Caco-2 (cell line): ENCODE measurements around the gene UBE3A. TPM values are rescaled to one million over a fixed set of nuclear protein-coding genes. Genes with fewer than 3 reads are reported as not detected.

Source experiments
- BruUV-seq: library from RNA; stranded (reverse); fragments of 400-500 nt; replicated peaks from 2 replicates; lab custom pipeline; 2021; lab: Mats Ljungman, UMichigan
- CTCF ChIA-PET: fragments of 300-600 bp; sonication (Branson Sonifier 250); formaldehyde crosslinking; loops from one replicate; lab custom pipeline; 2022; ENCODE audit warnings: antibody characterized with exemption; lab: Charles Lee
- POLR2A ChIA-PET: fragments of 300-600 bp; sonication (Branson Sonifier 250); formaldehyde crosslinking; loops from one replicate; lab custom pipeline; 2022; ENCODE audit warnings: antibody characterized with exemption; lab: Charles Lee
- DNase-seq, 2 experiments: peaks; one replicate each; pipeline versions ENCODE4 v3.0.0 to v3.0.0-alpha.2; 2020 to 2022
- H3K27me3 ChIP-seq: replicated peaks from 2 replicates; pipeline ENCODE4 v1.6.0; 2011; ENCODE audit warnings: low read length; ENCODE audit not compliant: control insufficient read depth, insufficient read depth
- H3K36me3 ChIP-seq: 2 replicates; pipeline ENCODE4 v1.5.1; 2011; ENCODE audit warnings: low read length; ENCODE audit not compliant: control insufficient read depth, insufficient read depth
- H3K4me1 ChIP-seq: fragments of 250-450 bp; sonication (Bioruptor Pico); 2 replicates; pipeline ENCODE4 v1.5.1; 2020; ENCODE audit warnings: mild to moderate bottlenecking
- H3K4me3 ChIP-seq: 2 replicates; pipeline ENCODE4 v1.5.1; 2011; ENCODE audit warnings: low read depth, mild to moderate bottlenecking, control low read depth, low read length
- H3K9me3 ChIP-seq: fragments of 250-450 bp; sonication (Bioruptor Pico); 2 replicates; pipeline ENCODE4 v1.5.1; 2020; ENCODE audit warnings: mild to moderate bottlenecking, moderate library complexity
- H3K27ac Mint-ChIP-seq: one replicate; pipeline ENCODE4 v1.8.0; 2022; ENCODE audit warnings: mixed read lengths; ENCODE audit not compliant: unreplicated experiment
- H3K27me3 Mint-ChIP-seq: one replicate; pipeline ENCODE4 v1.8.0; 2022; ENCODE audit warnings: mixed read lengths; ENCODE audit not compliant: insufficient read depth, unreplicated experiment
- H3K36me3 Mint-ChIP-seq: one replicate; pipeline ENCODE4 v1.8.0; 2022; ENCODE audit warnings: mild to moderate bottlenecking, mixed read lengths; ENCODE audit not compliant: insufficient read depth, unreplicated experiment
- H3K4me1 Mint-ChIP-seq: one replicate; pipeline ENCODE4 v1.8.0; 2022; ENCODE audit warnings: low read depth, mixed read lengths; ENCODE audit not compliant: unreplicated experiment
- H3K4me3 Mint-ChIP-seq: one replicate; pipeline ENCODE4 v1.8.0; 2022; ENCODE audit warnings: mild to moderate bottlenecking, moderate library complexity, mixed read lengths; ENCODE audit not compliant: unreplicated experiment
- H3K9me3 Mint-ChIP-seq: one replicate; pipeline ENCODE4 v1.8.0; 2022; ENCODE audit warnings: mixed read lengths; ENCODE audit not compliant: unreplicated experiment
- intact Hi-C: fragments of 100-400 bp; cut with micrococcal nuclease; formaldehyde crosslinking; loops from one replicate; pipeline ENCODE4 v1.10.0; 2022; ENCODE audit not compliant: unreplicated experiment
- total RNA-seq: library from RNA; stranded (reverse); gene quantifications from 2 replicates; pipeline ENCODE4 v1.2.3, GENCODE V29; 2022
- TF ChIP-seq, protein P1 (sequence below), 2 experiments: fragments of 200-600 bp in 1 of 2; IDR thresholded peaks; 1 replicate in 1 of 2; 2 replicates in 1 of 2; pipeline versions ENCODE4 v1.5.1 to v1.8.0; 2011 to 2022; ENCODE audit warnings: antibody characterized with exemption in 1 of 2, control low read depth in 1 of 2, inconsistent platforms in 1 of 2, low read depth in 1 of 2, low read length in 1 of 2, mild to moderate bottlenecking in 1 of 2, moderate library complexity in 1 of 2; ENCODE audit not compliant: insufficient read depth in 1 of 2, severe bottlenecking in 1 of 2, unreplicated experiment in 1 of 2

UBE3A gene
- total RNA-seq, 1 experiment from 2014 or later = 125 TPM

DNA sequence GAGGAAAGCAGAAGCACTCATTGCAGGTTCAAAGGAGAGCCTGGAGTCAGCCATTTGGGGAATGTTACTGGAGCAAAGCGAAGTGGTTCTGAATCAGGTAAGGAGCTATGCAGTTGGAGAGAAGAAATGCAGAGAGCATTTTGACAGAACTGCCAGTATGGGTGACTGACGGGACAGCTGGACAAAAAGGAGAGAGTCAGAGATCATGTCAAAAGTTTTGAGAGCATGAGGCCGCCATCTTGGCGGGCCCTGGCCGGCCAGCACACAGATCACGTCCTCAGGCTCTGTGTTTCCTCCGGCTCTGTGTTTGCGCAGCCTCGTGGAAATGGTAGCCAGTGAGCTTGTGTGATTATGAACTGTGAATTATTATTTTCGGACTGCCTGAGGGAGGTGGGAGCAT, 29.8 kb upstream of the UBE3A start:
- H3K4me3 Mint-ChIP-seq = no peak overlapping the region
- Histone ChIP-seq H3K27me3 (no peaks in the 10 kb centered on the region), H3K9me3 (0 out of 2 replicates have a peak, but pooled peaks cover 8% of the 10 kb centered on the region), H3K4me1 (no peaks in the 10 kb centered on the region), H3K4me3 (no peak overlapping the region), H3K36me3 (no peaks in the 10 kb centered on the region)
- ChIA-PET POLR2A (no interaction called here), CTCF (no interaction called here)
- H3K27ac Mint-ChIP-seq = no peak overlapping the region
- DNase-seq = no peak
- TF ChIP-seq, protein P1, sequence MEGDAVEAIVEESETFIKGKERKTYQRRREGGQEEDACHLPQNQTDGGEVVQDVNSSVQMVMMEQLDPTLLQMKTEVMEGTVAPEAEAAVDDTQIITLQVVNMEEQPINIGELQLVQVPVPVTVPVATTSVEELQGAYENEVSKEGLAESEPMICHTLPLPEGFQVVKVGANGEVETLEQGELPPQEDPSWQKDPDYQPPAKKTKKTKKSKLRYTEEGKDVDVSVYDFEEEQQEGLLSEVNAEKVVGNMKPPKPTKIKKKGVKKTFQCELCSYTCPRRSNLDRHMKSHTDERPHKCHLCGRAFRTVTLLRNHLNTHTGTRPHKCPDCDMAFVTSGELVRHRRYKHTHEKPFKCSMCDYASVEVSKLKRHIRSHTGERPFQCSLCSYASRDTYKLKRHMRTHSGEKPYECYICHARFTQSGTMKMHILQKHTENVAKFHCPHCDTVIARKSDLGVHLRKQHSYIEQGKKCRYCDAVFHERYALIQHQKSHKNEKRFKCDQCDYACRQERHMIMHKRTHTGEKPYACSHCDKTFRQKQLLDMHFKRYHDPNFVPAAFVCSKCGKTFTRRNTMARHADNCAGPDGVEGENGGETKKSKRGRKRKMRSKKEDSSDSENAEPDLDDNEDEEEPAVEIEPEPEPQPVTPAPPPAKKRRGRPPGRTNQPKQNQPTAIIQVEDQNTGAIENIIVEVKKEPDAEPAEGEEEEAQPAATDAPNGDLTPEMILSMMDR (IDR thresholded peaks at IDR 0.05; ENCODE audit: insufficient read depth in 1 of 2, low read depth in 1 of 2, low read length in 1 of 2, severe bottlenecking in 1 of 2, unreplicated experiment in 1 of 2) = no peak
- no TSS peak for BruUV-seq
- no peaks in the 10 kb centered on the region for H3K36me3 Mint-ChIP-seq
- peaks cover 5% of the 10 kb centered on the region for H3K27me3 Mint-ChIP-seq
- H3K9me3 Mint-ChIP-seq = peaks cover 22% of the 10 kb centered on the region
- intact Hi-C loops = no loop called here
- H3K4me1 Mint-ChIP-seq = no peaks in the 10 kb centered on the region

DNA sequence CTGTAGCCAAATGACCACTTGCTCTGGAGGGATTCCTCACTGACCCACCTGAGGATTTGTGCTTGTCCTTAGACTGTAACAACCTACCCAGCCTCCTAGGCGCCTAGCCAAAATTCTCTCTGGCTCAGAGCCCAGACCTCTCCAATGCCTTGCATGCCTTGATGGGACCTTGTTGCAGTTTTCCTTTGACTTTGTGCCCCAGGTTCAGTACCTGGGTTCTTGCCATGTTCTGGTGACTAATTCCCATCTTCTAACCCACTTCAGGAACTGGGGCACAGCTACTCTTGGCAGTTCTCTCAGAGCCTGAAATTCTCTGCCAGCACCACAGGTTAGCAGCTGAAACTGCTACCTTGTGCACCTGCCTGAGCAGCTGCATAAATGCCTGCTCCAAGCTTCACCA, 27.0 kb upstream of the UBE3A start:
- no peaks in the 10 kb centered on the region for H3K36me3 ChIP-seq
- TF ChIP-seq, protein P1 (IDR thresholded peaks at IDR 0.05; ENCODE audit: insufficient read depth in 1 of 2, low read depth in 1 of 2, low read length in 1 of 2, severe bottlenecking in 1 of 2, unreplicated experiment in 1 of 2) = no peak
- no peak overlapping the region for H3K4me3 ChIP-seq
- Mint-ChIP-seq H3K36me3 (no peaks in the 10 kb centered on the region), H3K9me3 (peaks cover 22% of the 10 kb centered on the region), H3K4me1 (no peaks in the 10 kb centered on the region), H3K27me3 (peaks cover 5% of the 10 kb centered on the region), H3K27ac (no peak overlapping the region), H3K4me3 (no peak overlapping the region)
- ChIA-PET POLR2A (no interaction called here), CTCF (no interaction called here)
- H3K9me3 ChIP-seq = 0 out of 2 replicates have a peak, but pooled peaks cover 8% of the 10 kb centered on the region
- intact Hi-C loops = no loop called here
- H3K27me3 ChIP-seq = no peaks in the 10 kb centered on the region
- no TSS peak for BruUV-seq
- DNase-seq = no peak
- H3K4me1 ChIP-seq = no peaks in the 10 kb centered on the region

DNA sequence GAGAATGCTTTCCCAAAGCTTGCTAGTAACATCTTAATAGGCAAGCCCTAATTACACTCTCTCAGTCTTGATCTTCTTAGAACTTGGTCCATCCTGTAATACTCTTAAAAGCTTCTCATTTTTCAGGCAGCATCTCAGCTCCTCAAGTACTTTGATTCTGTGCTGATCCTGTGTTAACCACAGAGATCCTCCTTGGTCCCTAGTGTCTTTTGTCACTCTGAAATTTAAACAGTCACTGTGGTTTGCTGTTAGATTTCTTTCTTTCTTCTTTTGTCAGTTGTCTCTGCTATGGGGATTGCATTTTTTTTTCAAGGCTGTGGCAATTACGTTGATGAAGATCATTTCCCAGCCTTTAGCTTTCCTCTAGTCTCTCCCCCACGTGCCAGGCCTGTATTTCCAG, 26.0 kb upstream of the UBE3A start:
- H3K27ac Mint-ChIP-seq = no peak overlapping the region
- no peaks in the 10 kb centered on the region for H3K36me3 Mint-ChIP-seq
- CTCF ChIA-PET = no interaction called here

More for the DNA sequence above, 26.0 kb upstream of the UBE3A start:
- no peak overlapping the region for H3K4me3 ChIP-seq
- POLR2A ChIA-PET = no interaction called here
- Mint-ChIP-seq H3K4me1 (no peaks in the 10 kb centered on the region), H3K9me3 (peaks cover 22% of the 10 kb centered on the region), H3K4me3 (no peak overlapping the region), H3K27me3 (peaks cover 5% of the 10 kb centered on the region)
- H3K4me1 ChIP-seq = no peaks in the 10 kb centered on the region
- H3K9me3 ChIP-seq = 0 out of 2 replicates have a peak, but pooled peaks cover 3% of the 10 kb centered on the region
- DNase-seq = no peak
- TF ChIP-seq, protein P1 (IDR thresholded peaks at IDR 0.05; ENCODE audit: insufficient read depth in 1 of 2, low read depth in 1 of 2, low read length in 1 of 2, severe bottlenecking in 1 of 2, unreplicated experiment in 1 of 2) = no peak
- no peaks in the 10 kb centered on the region for H3K27me3 ChIP-seq
- no TSS peak for BruUV-seq
- H3K36me3 ChIP-seq = no peaks in the 10 kb centered on the region
- intact Hi-C loops = no loop called here
